Tibial artery (tissue), 4 donors: ENCODE data around the gene ARL2.

ENCODE experiments used
- DNase-seq, 2 donors: peaks; one replicate each; pipeline ENCODE4 v3.0.0-alpha.2; 2019
- H3K27ac ChIP-seq, 2 donors: fragments of 200-600 bp; sonication (generic) in 1 of 2; 1 replicate in 1 of 2; 2 replicates in 1 of 2; pipeline ENCODE4 v1.5.1; 2018 to 2019; ENCODE audit warnings: mild to moderate bottlenecking in 1 of 2
- H3K27me3 ChIP-seq, 2 donors: fragments of 200-600 bp; sonication (generic) in 1 of 2; one replicate each; pipeline versions ENCODE4 v1.5.1 to v1.6.0; 2016 to 2019
- H3K36me3 ChIP-seq, 3 donors: fragments of 200-600 bp; sonication (generic) in 2 of 3; one replicate each; pipeline ENCODE4 v1.5.1; 2016 to 2019; ENCODE audit warnings: mild to moderate bottlenecking in 2 of 3
- H3K4me1 ChIP-seq, 4 donors: fragments of 200-600 bp; sonication (generic) in 2 of 4; 1 replicate in 3 of 4; 2 replicates in 1 of 4; pipeline ENCODE4 v1.5.1; 2016 to 2019
- H3K4me3 ChIP-seq, 2 donors: fragments of 200-600 bp; sonication (generic) in 1 of 2; 1 replicate in 1 of 2; 2 replicates in 1 of 2; pipeline ENCODE4 v1.5.1; 2018 to 2019; ENCODE audit warnings: mild to moderate bottlenecking in 2 of 2
- H3K9me3 ChIP-seq, 3 donors: fragments of 200-600 bp; sonication (generic) in 1 of 3; one replicate each; pipeline ENCODE4 v1.5.1; 2016 to 2019
- CTCF ChIP-seq, 2 experiments: fragments of 200-600 bp in 1 of 2; fragments of 450-650 bp in 1 of 2; IDR thresholded peaks; one replicate each; pipeline ENCODE4 v1.5.1; 2017 to 2019; ENCODE audit warnings: antibody characterized with exemption in 2 of 2, mild to moderate bottlenecking in 1 of 2, moderate library complexity in 1 of 2
- intact Hi-C: fragments of 100-400 bp; cut with DNase I; formaldehyde crosslinking; loops from one replicate; pipeline ENCODE4 v1.15.0; 2023; ENCODE audit warnings: low total_unique reads

The ARL2 gene

GRCh38 chr11:65034423-65034822 is 20.5 kb downstream of the ARL2 start:
- Histone ChIP-seq H3K27ac (no peak overlapping the region), H3K4me1 (peaks cover 0 to 5% (median 2%) of the 10 kb centered on the region in 4 donors), H3K4me3 (no peak overlapping the region), H3K9me3 (no peaks in the 10 kb centered on the region), H3K36me3 (peaks cover 60 to 85% (median 65%) of the 10 kb centered on the region in 3 donors), H3K27me3 (no peaks in the 10 kb centered on the region)
- no peak for TF ChIP-seq CTCF (IDR thresholded peaks at IDR 0.05)
- intact Hi-C loops, result no loop called here
- no peak for DNase-seq

GRCh38 chr11:65035579-65035978 is 21.6 kb downstream of the ARL2 start:
- Histone ChIP-seq H3K27me3 (no peaks in the 10 kb centered on the region), H3K4me1 (peaks cover 0 to 11% (median 5%) of the 10 kb centered on the region in 4 donors), H3K36me3 (peaks cover 60 to 91% (median 65%) of the 10 kb centered on the region in 3 donors), H3K9me3 (no peaks in the 10 kb centered on the region), H3K27ac (no peak overlapping the region), H3K4me3 (no peak overlapping the region)
- intact Hi-C loops, result no loop called here
- no peak for TF ChIP-seq CTCF (IDR thresholded peaks at IDR 0.05)
- DNase-seq, result no peak

- no peak for TF ChIP-seq CTCF (IDR thresholded peaks at IDR 0.05)
- peaks cover 53 to 80% (median 58%) of the 10 kb centered on the region in 3 donors for H3K36me3 ChIP-seq
- peak overlapping the region; percentile 27 to 29 for H3K27ac ChIP-seq
- H3K4me1 ChIP-seq, result peaks cover 0 to 15% (median 10%) of the 10 kb centered on the region in 4 donors
- peak; percentile 38 to 84 for DNase-seq
- no peak overlapping the region for H3K4me3 ChIP-seq
- intact Hi-C loops, result no loop called here
- no peaks in the 10 kb centered on the region for H3K27me3 ChIP-seq
- H3K9me3 ChIP-seq, result no peaks in the 10 kb centered on the region
Observed at GRCh38 chr11:65036931-65037330, 23.0 kb downstream of the ARL2 start.

- no peaks in the 10 kb centered on the region for H3K9me3 ChIP-seq
- H3K36me3 ChIP-seq, result peaks cover 24 to 62% (median 31%) of the 10 kb centered on the region in 3 donors
- H3K4me3 ChIP-seq, result peak overlapping the region; percentile 70 to 82
- no peaks in the 10 kb centered on the region for H3K27me3 ChIP-seq
- H3K27ac ChIP-seq, result peak overlapping the region; percentile 87 to 92
- DNase-seq, result no peak
- intact Hi-C loops, result no loop called here
- H3K4me1 ChIP-seq, result peaks cover 0 to 29% (median 18%) of the 10 kb centered on the region in 4 donors
- TF ChIP-seq CTCF (IDR thresholded peaks at IDR 0.05), result no peak
Observed at GRCh38 chr11:65040520-65040846, 26.5 kb downstream of the ARL2 start.

GRCh38 chr11:65040847-65041622 is 27.1 kb downstream of the ARL2 start, which contains the start of gene SAC3D1:
Gene SAC3D1, plus strand, starts transcription at chr11:65041210. Its CDS starts 83 bp downstream, at chr11:65041293.
- Histone ChIP-seq H3K4me1 (peaks cover 0 to 29% (median 20%) of the 10 kb centered on the region in 4 donors), H3K27me3 (no peaks in the 10 kb centered on the region), H3K4me3 (peak within 1 kb of the TSS; percentile 70 to 82), H3K36me3 (peaks cover 19 to 62% (median 26%) of the 10 kb centered on the region in 3 donors), H3K27ac (peak within 1 kb of the TSS; percentile 87 to 92), H3K9me3 (no peaks in the 10 kb centered on the region)
- intact Hi-C loops, result no loop called here
- TF ChIP-seq CTCF (IDR thresholded peaks at IDR 0.05), result peak in 1 of 2 experiments; percentile 8
- DNase-seq, result peak; percentile 91 to 93
